ENCODE measurements around the gene CBX6. TPM values are rescaled to one million over a fixed set of nuclear protein-coding genes. Genes with fewer than 3 reads are reported as not detected.

CBX6 gene
- total RNA-seq (2022; extraction: Qiagen RNA extraction; ENCODE audit: low read depth), result 27.3 to 33.9 TPM (median 31.3 TPM) in 5 replicates

DNA sequence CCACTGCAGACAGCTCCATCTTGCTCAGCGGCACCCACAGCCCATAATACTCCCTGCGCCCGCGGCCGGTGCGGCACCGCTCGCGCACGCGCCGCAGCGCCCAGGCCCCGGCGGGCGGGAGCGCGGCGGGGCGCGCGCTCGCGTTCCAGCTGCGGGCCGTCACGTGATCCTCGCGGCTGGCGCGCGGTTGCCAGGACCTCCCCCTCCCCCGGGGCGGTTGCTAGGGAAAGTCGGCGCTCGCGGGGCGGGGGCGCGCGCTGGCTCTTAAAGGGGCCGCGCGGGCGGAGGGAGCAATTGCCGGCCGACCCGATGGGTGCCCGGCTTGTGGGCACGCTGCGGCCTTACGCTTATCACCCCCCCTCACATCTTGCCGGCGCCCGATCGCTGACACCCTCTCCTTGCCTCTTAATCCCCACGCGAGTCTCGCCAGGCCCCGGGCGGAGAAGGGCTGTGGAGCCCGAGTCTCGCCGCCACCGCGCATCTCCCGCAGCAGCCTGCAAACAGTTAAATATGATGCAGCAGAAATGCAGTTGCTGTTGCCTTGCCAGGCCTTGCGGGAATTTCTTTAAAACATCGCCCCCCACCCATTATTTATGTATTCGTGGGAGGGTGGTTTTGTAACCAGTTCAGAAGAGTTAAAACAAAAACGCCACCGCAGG lies at the start of gene CBX6:
TSS of gene CBX6 (minus strand) at position 45 of the 659 bp plus-strand sequence. CDS start at position 19, 26 bp downstream.

DNA sequence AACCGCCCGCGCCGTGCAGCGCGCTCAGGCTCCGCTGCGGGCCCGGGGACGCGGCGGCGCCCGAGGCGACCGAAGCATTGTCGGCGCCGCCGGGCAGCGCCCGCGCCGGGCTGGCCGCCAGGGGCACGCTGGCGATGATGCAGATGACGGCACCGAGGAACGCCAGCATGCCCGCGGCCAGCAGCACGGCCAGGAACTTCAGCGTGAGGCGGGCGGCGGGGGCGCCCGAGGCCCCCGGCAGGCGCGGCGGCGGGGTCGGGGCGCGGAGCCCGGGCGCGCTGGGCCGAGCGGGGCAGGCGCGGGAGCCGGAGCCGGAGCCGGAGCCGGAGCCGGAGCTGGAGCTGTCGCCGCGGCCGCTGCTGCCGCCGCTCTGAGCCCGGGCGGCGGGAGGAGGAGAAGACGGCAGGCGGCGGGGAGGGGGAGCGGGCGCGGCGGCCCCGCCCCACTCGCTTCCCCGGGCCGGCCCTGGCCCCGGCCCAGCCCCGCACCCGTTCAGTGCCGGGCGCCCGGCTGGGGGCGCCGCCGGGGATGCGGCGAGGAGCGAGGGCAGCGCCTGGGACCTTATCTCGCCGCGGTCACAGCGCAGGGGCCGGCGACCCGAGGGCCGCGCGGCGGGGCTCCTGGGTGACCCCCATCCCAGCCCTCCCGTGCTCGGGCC lies 28.2 kb downstream of the CBX6 start, which contains the start of gene NPTXR:
TSS of gene NPTXR (minus strand) at position 372 of the 658 bp plus-strand sequence.

Other genes starting within 250 kb of the CBX6 start
- 0.42 to 0.75 TPM (median 0.71 TPM) in 5 replicates for gene FAM227A, start 215.8 kb downstream of the CBX6 start, total RNA-seq (2022; extraction: Qiagen RNA extraction; ENCODE audit: low read depth)
- 13.4 to 19.2 TPM (median 15.1 TPM) in 5 replicates for gene CBY1, start 215.6 kb downstream of the CBX6 start, total RNA-seq (2022; extraction: Qiagen RNA extraction; ENCODE audit: low read depth)
- 68.5 to 92.7 TPM (median 75.9 TPM) in 5 replicates for gene TOMM22, start 190.3 kb downstream of the CBX6 start, total RNA-seq (2022; extraction: Qiagen RNA extraction; ENCODE audit: low read depth)
- gene JOSD1, start 171.3 kb downstream of the CBX6 start, total RNA-seq (2022; extraction: Qiagen RNA extraction; ENCODE audit: low read depth), result 26.5 to 31.2 TPM (median 29.4 TPM) in 5 replicates
- 7.6 to 10.5 TPM (median 9.2 TPM) in 5 replicates for gene GTPBP1, start 166.3 kb downstream of the CBX6 start, total RNA-seq (2022; extraction: Qiagen RNA extraction; ENCODE audit: low read depth)
- gene SUN2, start 116.2 kb downstream of the CBX6 start, total RNA-seq (2022; extraction: Qiagen RNA extraction; ENCODE audit: low read depth), result 22.9 to 37.2 TPM (median 33.4 TPM) in 5 replicates
- 8.0 to 11.6 TPM (median 10.5 TPM) in 5 replicates for gene DNAL4, start 78.1 kb downstream of the CBX6 start, total RNA-seq (2022; extraction: Qiagen RNA extraction; ENCODE audit: low read depth)
- 10.0 to 14.7 TPM (median 11.2 TPM) in 5 replicates for gene NPTXR, start 28.2 kb downstream of the CBX6 start, total RNA-seq (2022; extraction: Qiagen RNA extraction; ENCODE audit: low read depth)
- gene APOBEC3A, start 85.4 kb upstream of the CBX6 start, total RNA-seq (2022; extraction: Qiagen RNA extraction; ENCODE audit: low read depth), result not detected in 5 replicates
- gene APOBEC3B, start 110.1 kb upstream of the CBX6 start, total RNA-seq (2022; extraction: Qiagen RNA extraction; ENCODE audit: low read depth), result 29.1 to 36.5 TPM (median 30.0 TPM) in 5 replicates
- gene APOBEC3C, start 142.0 kb upstream of the CBX6 start, total RNA-seq (2022; extraction: Qiagen RNA extraction; ENCODE audit: low read depth), result 25.4 to 28.4 TPM (median 26.5 TPM) in 5 replicates
- gene APOBEC3D, start 148.9 kb upstream of the CBX6 start, total RNA-seq (2022; extraction: Qiagen RNA extraction; ENCODE audit: low read depth), result 0.09 to 0.60 TPM (median 0.20 TPM) in 3 of 5 replicates, not detected in the others
- 1.9 to 2.8 TPM (median 2.1 TPM) in 5 replicates for gene APOBEC3F, start 168.6 kb upstream of the CBX6 start, total RNA-seq (2022; extraction: Qiagen RNA extraction; ENCODE audit: low read depth)
- gene APOBEC3G, start 205.1 kb upstream of the CBX6 start, total RNA-seq (2022; extraction: Qiagen RNA extraction; ENCODE audit: low read depth), result not detected in 5 replicates
- gene APOBEC3H, start 225.0 kb upstream of the CBX6 start, total RNA-seq (2022; extraction: Qiagen RNA extraction; ENCODE audit: low read depth), result 0.19 to 0.51 TPM (median 0.34 TPM) in 4 of 5 replicates, not detected in the other